Tibial nerve (tissue), 4 donors: ENCODE measurements around the gene IGSF22. TPM values are rescaled to one million over a fixed set of nuclear protein-coding genes. Genes with fewer than 3 reads are reported as not detected.

ENCODE experiments used
- DNase-seq, 2 donors: peaks; one replicate each; pipeline ENCODE4 v3.0.0-alpha.2; 2019; ENCODE audit warnings: low spot score in 2 of 2
- H3K27ac ChIP-seq, 4 donors: fragments of 200-600 bp; sonication (generic) in 3 of 4; one replicate each; pipeline ENCODE4 v1.5.1; 2017 to 2019; ENCODE audit warnings: mild to moderate bottlenecking in 1 of 4
- H3K27me3 ChIP-seq, 2 donors: fragments of 200-600 bp; sonication (generic) in 1 of 2; one replicate each; pipeline versions ENCODE4 v1.5.1 to v1.6.0; 2017 to 2019
- H3K36me3 ChIP-seq, 3 donors: fragments of 200-600 bp; sonication (generic); one replicate each; pipeline ENCODE4 v1.5.1; 2018 to 2019
- H3K4me1 ChIP-seq, 4 donors: fragments of 200-600 bp; sonication (generic) in 3 of 4; one replicate each; pipeline ENCODE4 v1.5.1; 2017 to 2019
- H3K4me3 ChIP-seq, 4 donors: fragments of 200-600 bp; sonication (generic) in 3 of 4; one replicate each; pipeline ENCODE4 v1.5.1; 2017 to 2019; ENCODE audit warnings: mild to moderate bottlenecking in 1 of 4, moderate library complexity in 1 of 4
- H3K9me3 ChIP-seq, 4 donors: fragments of 200-600 bp; sonication (generic) in 3 of 4; one replicate each; pipeline ENCODE4 v1.5.1; 2017 to 2019
- EP300 ChIP-seq, 2 donors: sonication (generic); formaldehyde crosslinking; IDR thresholded peaks; one replicate each; pipeline ENCODE4 v1.6.1; 2017; ENCODE audit warnings: antibody characterized with exemption in 2 of 2, mild to moderate bottlenecking in 1 of 2
- POLR2A ChIP-seq, 2 donors: fragments of 450-650 bp; IDR thresholded peaks; one replicate each; pipeline ENCODE4 v1.6.1; 2017; ENCODE audit warnings: antibody characterized with exemption in 2 of 2, mild to moderate bottlenecking in 2 of 2, moderate library complexity in 2 of 2
- WGBS, 2 donors: methylation state at CpG; one replicate each; pipeline ENCODE4 v1.1.5; 2018; 5-methylcytosine and 5-hydroxymethylcytosine counted together
- total RNA-seq, 4 donors: library from RNA; depleted of rRNA; stranded (reverse); fragments of >200 nt; gene quantifications; one replicate each; pipeline ENCODE4 v1.1.0, GENCODE V29; 2016
- TF ChIP-seq, protein P1 (sequence below), 5 experiments: fragments of 200-600 bp in 3 of 5; fragments of 450-650 bp in 2 of 5; sonication (generic) in 3 of 5; IDR thresholded peaks; one replicate each; pipeline ENCODE4 v1.5.1; 2016 to 2019; ENCODE audit warnings: antibody characterized with exemption in 5 of 5, mild to moderate bottlenecking in 3 of 5, moderate library complexity in 2 of 5

IGSF22 gene
- total RNA-seq, 4 donors from 2014 or later = 0.44 to 0.90 TPM; not detected in 2

DNA sequence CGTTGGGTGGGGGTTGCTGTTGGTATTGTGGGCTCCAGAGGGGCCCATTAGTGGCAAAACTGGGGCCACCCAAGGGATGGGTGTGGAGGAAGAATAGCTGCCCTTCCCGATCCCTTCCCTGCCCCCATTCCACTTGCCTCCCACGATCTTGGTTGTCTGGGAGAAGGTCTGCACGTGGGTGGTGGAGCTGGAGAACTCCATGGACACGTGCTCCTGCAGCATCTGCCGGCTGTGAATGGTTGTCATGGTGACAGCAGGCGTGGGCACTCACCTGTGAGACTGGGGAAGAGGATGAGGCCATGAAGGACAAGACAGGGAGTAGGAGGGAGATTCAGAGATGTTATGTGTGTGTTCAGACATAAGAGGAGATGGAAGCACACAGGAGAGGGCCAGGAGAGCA lies 2.0 kb downstream of the IGSF22 start:
- Histone ChIP-seq H3K27me3 (no peaks in the 10 kb centered on the region), H3K9me3 (no peaks in the 10 kb centered on the region), H3K4me1 (peaks cover 0 to 26% (median 8%) of the 10 kb centered on the region in 4 donors), H3K4me3 (no peak overlapping the region), H3K27ac (no peak overlapping the region), H3K36me3 (no peaks in the 10 kb centered on the region)
- 36 to 38% methylated on average over 7 of the region's 7 CpGs for WGBS, 2 donors
- TF ChIP-seq, protein P1, sequence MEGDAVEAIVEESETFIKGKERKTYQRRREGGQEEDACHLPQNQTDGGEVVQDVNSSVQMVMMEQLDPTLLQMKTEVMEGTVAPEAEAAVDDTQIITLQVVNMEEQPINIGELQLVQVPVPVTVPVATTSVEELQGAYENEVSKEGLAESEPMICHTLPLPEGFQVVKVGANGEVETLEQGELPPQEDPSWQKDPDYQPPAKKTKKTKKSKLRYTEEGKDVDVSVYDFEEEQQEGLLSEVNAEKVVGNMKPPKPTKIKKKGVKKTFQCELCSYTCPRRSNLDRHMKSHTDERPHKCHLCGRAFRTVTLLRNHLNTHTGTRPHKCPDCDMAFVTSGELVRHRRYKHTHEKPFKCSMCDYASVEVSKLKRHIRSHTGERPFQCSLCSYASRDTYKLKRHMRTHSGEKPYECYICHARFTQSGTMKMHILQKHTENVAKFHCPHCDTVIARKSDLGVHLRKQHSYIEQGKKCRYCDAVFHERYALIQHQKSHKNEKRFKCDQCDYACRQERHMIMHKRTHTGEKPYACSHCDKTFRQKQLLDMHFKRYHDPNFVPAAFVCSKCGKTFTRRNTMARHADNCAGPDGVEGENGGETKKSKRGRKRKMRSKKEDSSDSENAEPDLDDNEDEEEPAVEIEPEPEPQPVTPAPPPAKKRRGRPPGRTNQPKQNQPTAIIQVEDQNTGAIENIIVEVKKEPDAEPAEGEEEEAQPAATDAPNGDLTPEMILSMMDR (IDR thresholded peaks at IDR 0.05) = no peak
- no peak for TF ChIP-seq POLR2A (IDR thresholded peaks at IDR 0.05)
- no peak for DNase-seq

DNA sequence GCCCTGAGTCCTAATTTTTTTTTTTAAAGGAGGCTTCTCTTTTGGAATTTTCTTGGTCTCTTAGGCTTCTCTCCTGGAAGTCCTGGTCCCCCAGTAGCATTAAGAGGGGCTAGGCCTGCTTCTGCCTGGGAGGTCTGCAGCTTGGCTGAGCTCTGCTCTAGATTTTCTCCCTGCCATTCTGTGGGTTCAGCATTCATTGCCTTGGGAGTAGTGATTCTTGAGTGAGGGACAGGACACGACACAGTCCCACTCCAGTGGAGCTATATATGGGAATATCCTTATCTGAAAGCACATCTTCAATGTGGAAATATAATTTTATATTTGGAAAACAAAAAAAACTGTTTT lies 3.7 kb downstream of the IGSF22 start:
- TF ChIP-seq POLR2A (IDR thresholded peaks at IDR 0.05) = no peak
- TF ChIP-seq, protein P1 (IDR thresholded peaks at IDR 0.05) = peak in 1 of 5 experiments; percentile 4
- WGBS, 2 donors = 73 to 93% methylated on average over 1 of the region's 1 CpG
- Histone ChIP-seq H3K27me3 (no peaks in the 10 kb centered on the region), H3K36me3 (no peaks in the 10 kb centered on the region), H3K27ac (peak overlapping the region in 2 of 4 donors; percentile 64 to 68), H3K4me1 (peaks cover 0 to 19% (median 8%) of the 10 kb centered on the region in 4 donors), H3K4me3 (peak overlapping the region in 1 of 4 donors; percentile 60), H3K9me3 (no peaks in the 10 kb centered on the region)
- DNase-seq = no peak

DNA sequence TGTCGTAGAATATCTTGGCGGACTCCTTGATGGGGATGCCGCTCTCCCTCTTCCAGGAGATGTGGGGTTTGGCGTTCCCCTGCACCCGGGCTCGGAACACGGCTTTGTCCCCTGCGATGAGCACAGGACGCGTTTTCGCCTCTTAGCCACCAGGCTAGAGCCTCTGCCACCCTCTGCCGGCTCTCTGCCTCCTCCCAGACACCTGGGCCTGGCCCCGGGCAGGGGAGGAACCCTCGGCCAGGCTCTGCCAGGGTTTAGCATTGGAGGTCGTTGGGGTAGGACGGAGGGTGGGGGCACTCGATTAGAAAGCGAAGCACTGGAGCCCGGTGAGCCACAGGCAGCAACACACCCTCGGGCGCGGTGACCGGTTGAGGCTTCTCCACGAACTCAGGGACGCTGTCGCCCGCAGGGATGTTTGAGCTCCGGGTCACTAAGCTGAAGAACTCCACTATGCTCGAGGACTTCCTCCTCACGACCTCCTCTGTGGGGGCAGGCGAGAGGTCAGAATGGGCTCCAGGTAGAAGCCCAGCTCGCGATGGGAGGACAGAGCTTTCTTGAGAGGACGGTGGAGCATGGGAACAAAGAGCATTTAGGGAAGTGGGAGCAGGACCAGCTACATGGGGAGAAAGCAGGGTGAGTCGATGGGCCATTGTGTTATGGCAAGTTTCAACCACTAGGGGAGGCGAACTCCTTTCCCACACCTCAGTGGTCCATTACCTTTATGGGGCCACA lies 4.3 kb downstream of the IGSF22 start:
- 8 to 14% methylated on average over 15 to 35 of the region's 36 CpGs for WGBS, 2 donors
- no peaks in the 10 kb centered on the region for H3K36me3 ChIP-seq
- peak overlapping the region; percentile 45 to 74 (median 64) for H3K4me3 ChIP-seq
- DNase-seq = peak in 1 of 2 donors; percentile 61
- H3K4me1 ChIP-seq = peaks cover 0 to 18% (median 8%) of the 10 kb centered on the region in 4 donors
- TF ChIP-seq POLR2A (IDR thresholded peaks at IDR 0.05) (no peak), EP300 (IDR thresholded peaks at IDR 0.05) (no peak)
- TF ChIP-seq, protein P1 (IDR thresholded peaks at IDR 0.05) = peak; percentile 62 to 78 (median 76)
- no peaks in the 10 kb centered on the region for H3K27me3 ChIP-seq
- peak overlapping the region; percentile 46 to 68 (median 65) for H3K27ac ChIP-seq
- H3K9me3 ChIP-seq = no peaks in the 10 kb centered on the region

DNA sequence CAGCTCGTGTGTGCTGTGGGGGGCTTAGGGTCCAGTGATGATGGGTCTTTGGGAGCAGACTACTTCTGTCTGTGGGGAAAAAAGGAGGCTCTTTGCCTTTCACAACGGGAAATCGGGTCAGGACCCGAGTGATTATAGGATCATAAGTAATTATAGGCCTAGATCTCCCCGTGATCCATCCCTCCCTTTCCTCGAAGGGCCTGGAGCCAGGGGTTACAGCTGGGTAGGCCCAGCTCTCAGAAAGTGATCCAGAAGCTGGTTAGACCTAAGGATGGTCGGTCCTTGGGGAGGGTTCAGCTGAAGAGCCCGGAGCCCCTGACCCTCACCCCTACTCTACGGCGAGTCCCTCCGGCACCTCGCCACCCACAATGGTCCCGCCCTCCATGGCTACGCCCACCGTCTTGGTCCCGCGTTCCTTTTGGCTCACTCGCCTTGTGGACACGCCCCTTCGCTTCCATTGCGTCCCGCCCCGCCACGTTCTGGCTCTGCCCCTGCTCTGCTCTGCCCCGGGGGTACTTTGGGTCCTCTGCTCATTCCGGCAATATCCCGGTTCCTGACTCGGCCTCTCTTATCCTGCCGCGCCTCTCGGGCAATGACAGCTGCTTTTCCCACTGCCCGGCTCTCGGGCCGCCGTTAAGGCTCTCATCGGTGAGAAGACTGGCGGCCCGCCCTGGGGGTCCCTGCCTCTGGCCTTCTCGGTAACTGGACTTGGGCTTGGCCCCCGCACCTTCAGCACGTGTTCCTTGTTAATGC lies 5.0 kb downstream of the IGSF22 start:
- Histone ChIP-seq H3K27me3 (no peaks in the 10 kb centered on the region), H3K27ac (peak overlapping the region; percentile 46 to 68 (median 65)), H3K4me3 (peak overlapping the region; percentile 45 to 74 (median 64)), H3K36me3 (no peaks in the 10 kb centered on the region), H3K4me1 (peaks cover 0 to 18% (median 8%) of the 10 kb centered on the region in 4 donors), H3K9me3 (no peaks in the 10 kb centered on the region)
- TF ChIP-seq, protein P1 (IDR thresholded peaks at IDR 0.05) = no peak
- peak in 1 of 2 donors; percentile 24 for TF ChIP-seq EP300 (IDR thresholded peaks at IDR 0.05)
- WGBS, 2 donors = 3% methylated on average over 38 to 41 of the region's 41 CpGs
- peak; percentile 72 to 79 for DNase-seq
